Smooth muscle cell (in vitro differentiated cells): ENCODE results near the gene DYNLT1. TPM values are rescaled to one million over a fixed set of nuclear protein-coding genes. Genes with fewer than 3 reads are reported as not detected.

ENCODE experiments used
- DNase-seq: peaks from one replicate; lab custom pipeline; 2025; ENCODE audit not compliant: unreplicated experiment; lab: John Stamatoyannopoulos, UW
- H2AFZ ChIP-seq: fragments of 200-600 bp; sonication (generic); 2 replicates; pipeline ENCODE4 v1.6.0; 2016; ENCODE audit warnings: antibody characterized with exemption, low read depth, mild to moderate bottlenecking
- H3F3A ChIP-seq: fragments of 200-600 bp; sonication (generic); 2 replicates; pipeline ENCODE4 v1.6.0; 2017; ENCODE audit warnings: antibody characterized with exemption, low read depth
- H3K27ac ChIP-seq: fragments of 200-600 bp; sonication (generic); 2 replicates; pipeline ENCODE4 v1.5.1; 2016; ENCODE audit warnings: low read depth, mild to moderate bottlenecking
- H3K27me3 ChIP-seq: fragments of 200-600 bp; sonication (generic); 2 replicates; pipeline ENCODE4 v1.6.1; 2016; ENCODE audit warnings: low read depth, mild to moderate bottlenecking
- H3K36me3 ChIP-seq: fragments of 200-600 bp; sonication (generic); 2 replicates; pipeline ENCODE4 v1.5.1; 2016; ENCODE audit warnings: low read depth
- H3K4me1 ChIP-seq: fragments of 200-600 bp; sonication (generic); 2 replicates; pipeline ENCODE4 v1.5.1; 2016; ENCODE audit warnings: low read depth
- H3K4me2 ChIP-seq: fragments of 200-600 bp; sonication (generic); 2 replicates; pipeline ENCODE4 v1.6.0; 2016; ENCODE audit warnings: mild to moderate bottlenecking
- H3K4me3 ChIP-seq: fragments of 200-600 bp; sonication (generic); 2 replicates; pipeline ENCODE4 v1.5.1; 2016; ENCODE audit warnings: mild to moderate bottlenecking
- H3K79me2 ChIP-seq: fragments of 200-600 bp; sonication (generic); 2 replicates; pipeline ENCODE4 v1.6.0; 2016; ENCODE audit warnings: low read depth, mild to moderate bottlenecking
- H3K9ac ChIP-seq: fragments of 200-600 bp; sonication (generic); 2 replicates; pipeline ENCODE4 v1.6.0; 2016; ENCODE audit warnings: low read depth
- H3K9me3 ChIP-seq: fragments of 200-600 bp; sonication (generic); replicated peaks from 2 replicates; pipeline ENCODE4 v1.5.1; 2016; ENCODE audit warnings: low read depth
- H4K20me1 ChIP-seq: fragments of 200-600 bp; sonication (generic); 2 replicates; pipeline ENCODE4 v1.6.0; 2016; ENCODE audit warnings: low read depth
- CTCF ChIP-seq: fragments of 200-600 bp; sonication (generic); IDR thresholded peaks from 2 replicates; pipeline ENCODE4 v1.5.1; 2017; ENCODE audit warnings: borderline replicate concordance, mild to moderate bottlenecking, antibody characterized with exemption; ENCODE audit not compliant: insufficient read depth, poor library complexity, severe bottlenecking
- WGBS: methylation state at CpG from one replicate; pipeline ENCODE4 v1.1.7; 2016; ENCODE audit warnings: low lambda C conversion rate; 5-methylcytosine and 5-hydroxymethylcytosine counted together
- polyA plus RNA-seq: library from polyadenylated mRNA; unstranded; fragments of >200 nt; fragmentation: Nextera tagmentation; extraction: Ambion mirVana; gene quantifications from 2 replicates; pipeline ENCODE4 v1.2.1, GENCODE V29; 2016
- total RNA-seq: library from RNA; depleted of rRNA; stranded (reverse); fragments of >200 nt; gene quantifications from 2 replicates; pipeline ENCODE4 v1.2.3, GENCODE V29; 2014

Gene DYNLT1
- total and polyA plus RNA-seq, 2 experiments from 2014 or later, result 127 to 225 TPM

DNA sequence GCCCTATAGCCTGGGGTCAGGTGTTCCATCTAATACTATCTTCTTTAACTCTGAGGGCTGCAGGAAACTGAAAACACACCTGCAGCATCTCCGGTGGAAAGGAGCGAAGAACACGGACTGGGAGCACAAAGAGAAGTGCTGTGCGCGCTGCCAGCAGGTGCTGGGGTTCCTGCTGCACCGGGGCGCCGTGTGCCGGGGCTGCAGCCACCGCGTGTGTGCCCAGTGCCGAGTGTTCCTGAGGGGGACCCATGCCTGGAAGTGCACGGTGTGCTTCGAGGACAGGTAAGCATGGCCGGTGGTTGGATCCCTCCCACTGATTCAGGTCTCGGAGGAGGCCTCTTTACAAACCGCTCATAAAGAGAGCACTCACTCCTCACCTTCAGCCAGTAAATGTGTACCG, 20.8 kb upstream of the DYNLT1 start:
- no peak for TF ChIP-seq CTCF
- DNase-seq, result no peak
- H2AFZ ChIP-seq, result no peak overlapping the region
- H3K9me3 ChIP-seq, result no peaks in the 10 kb centered on the region
- H3K4me1 ChIP-seq, result no peaks in the 10 kb centered on the region
- no peak overlapping the region for H3K4me2 ChIP-seq
- no peak overlapping the region for H3K9ac ChIP-seq
- no peaks in the 10 kb centered on the region for H3K79me2 ChIP-seq
- no peaks in the 10 kb centered on the region for H3K27me3 ChIP-seq
- H4K20me1 ChIP-seq, result no peaks in the 10 kb centered on the region
- H3F3A ChIP-seq, result peaks cover 4% of the 10 kb centered on the region
- no peak overlapping the region for H3K4me3 ChIP-seq
- 98% methylated on average over 18 of the region's 18 CpGs for WGBS
- no peaks in the 10 kb centered on the region for H3K36me3 ChIP-seq
- H3K27ac ChIP-seq, result no peak overlapping the region

- Histone ChIP-seq H4K20me1 (no peaks in the 10 kb centered on the region), H3K9me3 (no peaks in the 10 kb centered on the region), H3K4me1 (no peaks in the 10 kb centered on the region), H3K36me3 (no peaks in the 10 kb centered on the region), H3K79me2 (no peaks in the 10 kb centered on the region), H3K4me2 (peak overlapping the region; percentile 12), H3K9ac (no peak overlapping the region), H3F3A (peaks cover 4% of the 10 kb centered on the region), H3K4me3 (no peak overlapping the region), H3K27me3 (no peaks in the 10 kb centered on the region), H2AFZ (no peak overlapping the region), H3K27ac (no peak overlapping the region)
- TF ChIP-seq CTCF, result no peak
- DNase-seq, result no peak
- 59% methylated on average over 11 of the region's 11 CpGs for WGBS
Measured at GRCh38 chr6:158663625-158664165, 19.2 kb upstream of the DYNLT1 start.

DNA sequence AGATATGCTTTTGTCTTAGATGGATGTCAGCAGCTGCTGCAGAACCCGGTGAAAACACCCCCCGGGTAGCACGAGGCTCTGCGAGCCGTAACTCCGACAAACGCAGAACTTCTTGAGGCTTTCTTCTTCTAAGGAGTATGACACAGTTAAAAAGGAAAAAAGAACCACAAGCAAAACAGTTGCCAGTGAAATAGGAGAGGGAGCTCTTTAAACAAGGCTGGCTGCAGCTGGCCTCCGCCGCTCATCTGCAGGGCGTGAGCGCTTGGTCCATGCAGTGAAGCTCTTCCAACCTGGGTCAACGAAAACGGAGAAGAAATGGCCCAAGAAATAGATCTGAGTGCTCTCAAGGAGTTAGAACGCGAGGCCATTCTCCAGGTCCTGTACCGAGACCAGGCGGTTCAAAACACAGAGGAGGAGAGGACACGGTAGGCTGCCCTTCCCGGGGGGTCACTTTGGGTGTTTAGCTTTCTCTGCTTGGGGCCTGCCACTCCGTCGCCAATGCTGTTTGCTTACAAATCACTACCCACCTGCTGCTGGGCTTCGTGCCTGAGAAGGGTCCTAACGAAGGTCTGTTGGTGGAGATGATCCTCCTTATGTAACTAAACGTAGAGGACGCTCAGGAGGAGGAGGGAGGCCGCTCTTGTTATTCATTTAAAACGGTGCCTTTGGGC, 18.5 kb upstream of the DYNLT1 start:
- Histone ChIP-seq H3K4me2 (peak overlapping the region; percentile 12), H3K27ac (no peak overlapping the region), H2AFZ (no peak overlapping the region), H3K9me3 (no peaks in the 10 kb centered on the region), H3K79me2 (no peaks in the 10 kb centered on the region), H3F3A (peaks cover 4% of the 10 kb centered on the region), H3K36me3 (no peaks in the 10 kb centered on the region), H3K9ac (no peak overlapping the region), H3K4me1 (no peaks in the 10 kb centered on the region), H3K4me3 (peak overlapping the region; percentile 8), H4K20me1 (no peaks in the 10 kb centered on the region), H3K27me3 (no peaks in the 10 kb centered on the region)
- TF ChIP-seq CTCF, result no peak
- DNase-seq, result no peak
- WGBS, result 68% methylated on average over 27 of the region's 27 CpGs

DNA sequence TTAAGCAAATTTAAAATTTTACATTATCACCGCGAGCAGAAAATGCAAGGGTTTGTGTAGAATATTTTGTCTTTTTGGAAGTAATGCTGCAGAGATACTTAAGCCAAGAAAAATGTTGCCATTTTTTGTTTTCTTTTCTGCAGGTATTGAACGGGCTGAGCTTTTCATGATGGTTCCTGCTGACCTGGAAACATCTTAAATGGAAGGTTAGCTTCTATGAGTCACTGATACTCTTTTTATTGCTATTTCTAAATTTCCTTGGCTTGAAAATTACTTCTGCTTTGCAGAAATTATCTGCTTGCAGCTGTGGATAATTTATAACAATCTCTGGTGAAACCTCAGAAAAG, 18.0 kb upstream of the DYNLT1 start:
- H4K20me1 ChIP-seq, result no peaks in the 10 kb centered on the region
- H3K9ac ChIP-seq, result no peak overlapping the region
- H3K9me3 ChIP-seq, result no peaks in the 10 kb centered on the region
- WGBS, result 89% methylated on average over 3 of the region's 3 CpGs
- no peaks in the 10 kb centered on the region for H3K36me3 ChIP-seq
- no peaks in the 10 kb centered on the region for H3K27me3 ChIP-seq
- no peak for TF ChIP-seq CTCF
- no peak overlapping the region for H2AFZ ChIP-seq
- no peaks in the 10 kb centered on the region for H3K79me2 ChIP-seq
- peak overlapping the region; percentile 8 for H3K4me3 ChIP-seq
- peaks cover 4% of the 10 kb centered on the region for H3F3A ChIP-seq
- DNase-seq, result no peak
- no peak overlapping the region for H3K27ac ChIP-seq
- no peak overlapping the region for H3K4me2 ChIP-seq
- H3K4me1 ChIP-seq, result no peaks in the 10 kb centered on the region
